Measurements from ENCODE around the gene PMPCA.

Gene PMPCA

DNA sequence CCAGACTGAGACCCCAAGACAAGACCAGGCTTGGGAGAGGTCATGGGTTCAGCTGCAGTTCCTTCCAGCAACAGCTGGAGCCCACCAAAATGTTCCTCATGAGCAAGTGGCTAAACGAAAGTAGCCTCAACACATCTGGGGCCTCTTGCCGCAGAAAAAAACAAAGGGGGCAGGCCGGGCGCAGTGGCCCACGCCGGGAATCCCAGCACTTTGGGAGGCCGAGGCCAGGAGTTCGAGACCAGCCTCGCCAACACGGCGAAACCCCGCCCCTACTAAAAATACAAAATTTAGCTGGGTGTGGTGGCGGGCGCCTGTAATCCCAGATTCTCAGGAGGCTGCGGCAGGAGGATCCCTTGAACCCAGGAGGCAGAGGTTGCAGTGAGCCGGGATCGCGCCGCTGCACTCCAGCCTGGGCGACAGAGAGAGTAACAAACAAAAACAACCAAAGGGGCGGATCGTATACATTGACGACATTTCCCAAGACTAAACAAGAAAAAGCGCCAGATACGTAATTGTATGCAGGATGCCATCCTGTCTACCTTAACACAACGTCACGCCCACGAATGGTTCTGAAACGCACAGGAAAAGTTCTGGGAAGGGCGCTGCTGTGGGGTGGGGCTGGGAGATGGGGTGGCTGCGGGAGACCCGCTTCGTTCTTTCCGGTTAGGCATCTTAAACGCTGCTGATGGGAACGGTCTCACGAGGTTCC is 27.5 kb downstream of the PMPCA start:
- POLR2A ChIA-PET, result interaction anchor here (0.5 kb wide), 1 partner anchor 15 kb away, joined by 3 read pairs; no protein-coding TSS in a partner anchor
- H3K4me3 ChIP-seq (ENCODE audit: low read depth, low read length), result peak overlapping the region; percentile 72
- DNase-seq (ENCODE audit: low read depth, low spot score), result no peak
- CTCF ChIA-PET, result interaction anchor here (1.0 to 4.2 kb wide), 8 partner anchors 9 to 125 kb away, joined by 3 to 13 read pairs (median 4); no protein-coding TSS in a partner anchor
- TF ChIP-seq CTCF (IDR thresholded peaks at IDR 0.05; ENCODE audit: insufficient read depth, low read length, missing control alignments), result no peak

- H3K4me3 ChIP-seq (ENCODE audit: low read depth, low read length), result peak overlapping the region; percentile 72
- POLR2A ChIA-PET, result interaction anchor here (0.7 kb wide), 1 partner anchor 185 kb away, joined by 3 read pairs; no protein-coding TSS in a partner anchor
- DNase-seq (ENCODE audit: low read depth, low spot score), result no peak
- CTCF ChIA-PET, result interaction anchor here (0.7 to 4.2 kb wide), 10 partner anchors 9 to 126 kb away, joined by 3 to 13 read pairs (median 4); no protein-coding TSS in a partner anchor
- TF ChIP-seq CTCF (IDR thresholded peaks at IDR 0.05; ENCODE audit: insufficient read depth, low read length, missing control alignments), result peak; percentile 2
Measured at GRCh38 chr9:136438548-136439480, 28.4 kb downstream of the PMPCA start.

GRCh38 chr9:136439481-136440408 is 29.3 kb downstream of the PMPCA start, which contains the start of gene INPP5E:
Gene INPP5E (minus strand): TSS chr9:136439845. CDS start chr9:136439419, 426 bp downstream.
- peak; percentile 74 for TF ChIP-seq CTCF (IDR thresholded peaks at IDR 0.05; ENCODE audit: insufficient read depth, low read length, missing control alignments)
- peak within 1 kb of the TSS; percentile 72 for H3K4me3 ChIP-seq (ENCODE audit: low read depth, low read length)
- POLR2A ChIA-PET, result interaction anchor here (0.7 kb wide), 1 partner anchor 184 kb away, joined by 3 read pairs; no protein-coding TSS in a partner anchor
- no peak for DNase-seq (ENCODE audit: low read depth, low spot score)
- CTCF ChIA-PET, result interaction anchor here (0.6 to 4.2 kb wide), 18 partner anchors 10 to 127 kb away, joined by 3 to 16 read pairs (median 5); no protein-coding TSS in a partner anchor

- POLR2A ChIA-PET, result no interaction called here
- TF ChIP-seq CTCF (IDR thresholded peaks at IDR 0.05; ENCODE audit: insufficient read depth, low read length, missing control alignments), result no peak
- no peak overlapping the region for H3K4me3 ChIP-seq (ENCODE audit: low read depth, low read length)
- DNase-seq (ENCODE audit: low read depth, low spot score), result no peak
- CTCF ChIA-PET, result interaction anchor here (1.3 to 3.6 kb wide), 7 partner anchors 8 to 128 kb away, joined by 3 to 16 read pairs (median 6); no protein-coding TSS in a partner anchor
Measured at GRCh38 chr9:136441191-136441680, 30.8 kb downstream of the PMPCA start.

- no peak overlapping the region for H3K4me3 ChIP-seq (ENCODE audit: low read depth, low read length)
- CTCF ChIA-PET, result interaction anchor here (1.3 to 3.6 kb wide), 8 partner anchors 8 to 129 kb away, joined by 3 to 16 read pairs (median 8); no protein-coding TSS in a partner anchor
- TF ChIP-seq CTCF (IDR thresholded peaks at IDR 0.05; ENCODE audit: insufficient read depth, low read length, missing control alignments), result no peak
- no peak for DNase-seq (ENCODE audit: low read depth, low spot score)
- POLR2A ChIA-PET, result no interaction called here
Measured at GRCh38 chr9:136441681-136442245, 31.3 kb downstream of the PMPCA start.

Data from AG04449 (cell line).